HG03060 (cell line): ENCODE measurements around the gene UBE4B.

Experiments
- ATAC-seq: cut with Tn5 transposase; IDR thresholded peaks from one replicate; pipeline ENCODE4 v1.9.1; 2021; ENCODE audit warnings: low read depth, moderate number of reproducible peaks; ENCODE audit not compliant: unreplicated experiment

Gene UBE4B

DNA sequence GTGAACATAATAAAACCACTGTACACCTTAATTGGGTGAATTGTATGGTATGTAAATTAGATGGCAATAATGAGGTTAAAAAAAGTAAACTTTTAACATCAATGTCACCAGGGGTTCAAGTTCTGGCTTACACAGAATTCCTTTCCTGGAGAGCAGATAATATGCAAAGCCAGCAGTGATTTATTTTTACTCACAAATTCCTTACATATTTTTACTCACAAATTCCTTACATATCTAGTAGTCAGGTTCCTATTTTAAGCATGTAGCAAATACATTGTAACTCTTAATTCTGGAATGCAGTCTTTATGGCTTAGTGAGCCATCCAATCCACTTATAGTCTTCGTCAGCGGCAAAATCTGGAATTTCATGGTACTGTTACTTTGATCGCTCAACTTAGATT, 1.3 kb upstream of the UBE4B start:
- ATAC-seq, result no peak

- peak; percentile 11 for ATAC-seq
Measured at GRCh38 chr1:10033359-10033845, 644 bp downstream of the UBE4B start.

- no peak for ATAC-seq
Measured at GRCh38 chr1:10042746-10043145, 10.0 kb downstream of the UBE4B start.

DNA sequence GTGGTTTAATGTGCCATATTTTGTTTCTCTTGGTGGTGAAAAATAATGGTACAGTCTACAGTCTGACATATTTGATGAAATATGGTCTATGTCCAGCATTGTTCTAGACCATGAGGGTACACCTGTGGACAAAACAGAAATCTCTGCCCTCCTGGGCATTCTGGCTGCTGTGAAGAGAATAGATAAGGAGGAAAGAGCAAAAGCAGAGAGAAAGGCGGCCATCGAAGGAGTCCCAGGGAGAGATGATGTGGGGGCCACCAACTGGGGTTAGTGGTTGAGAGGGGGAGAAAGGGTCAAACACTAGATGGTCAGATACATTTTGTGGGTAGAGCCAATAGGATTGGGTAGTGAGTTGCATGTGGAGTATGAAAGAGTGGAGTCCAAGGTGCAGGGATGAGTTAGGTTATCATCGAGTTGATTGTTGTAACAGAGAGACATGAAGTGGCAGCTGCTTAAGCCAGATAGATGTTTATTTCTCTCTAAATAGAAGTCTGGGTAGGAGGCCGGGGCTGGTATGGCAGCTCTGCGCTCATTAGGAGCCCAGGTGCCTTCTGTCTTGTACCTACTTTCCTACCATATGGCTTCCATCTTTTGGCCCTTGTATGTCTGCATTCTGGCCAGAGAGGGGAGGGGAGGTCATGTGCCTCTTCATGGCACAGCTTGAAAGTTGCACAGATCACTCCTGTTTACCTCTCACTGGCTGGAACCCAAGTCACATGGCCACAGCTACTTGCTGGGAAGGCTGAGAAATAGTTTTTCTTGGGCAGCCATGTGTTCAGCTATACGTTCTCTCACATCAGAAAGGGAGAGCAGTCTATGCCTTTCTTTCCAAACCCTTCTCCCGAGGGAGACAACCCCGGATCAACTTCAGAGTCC, 13.0 kb downstream of the UBE4B start:
- no peak for ATAC-seq

DNA sequence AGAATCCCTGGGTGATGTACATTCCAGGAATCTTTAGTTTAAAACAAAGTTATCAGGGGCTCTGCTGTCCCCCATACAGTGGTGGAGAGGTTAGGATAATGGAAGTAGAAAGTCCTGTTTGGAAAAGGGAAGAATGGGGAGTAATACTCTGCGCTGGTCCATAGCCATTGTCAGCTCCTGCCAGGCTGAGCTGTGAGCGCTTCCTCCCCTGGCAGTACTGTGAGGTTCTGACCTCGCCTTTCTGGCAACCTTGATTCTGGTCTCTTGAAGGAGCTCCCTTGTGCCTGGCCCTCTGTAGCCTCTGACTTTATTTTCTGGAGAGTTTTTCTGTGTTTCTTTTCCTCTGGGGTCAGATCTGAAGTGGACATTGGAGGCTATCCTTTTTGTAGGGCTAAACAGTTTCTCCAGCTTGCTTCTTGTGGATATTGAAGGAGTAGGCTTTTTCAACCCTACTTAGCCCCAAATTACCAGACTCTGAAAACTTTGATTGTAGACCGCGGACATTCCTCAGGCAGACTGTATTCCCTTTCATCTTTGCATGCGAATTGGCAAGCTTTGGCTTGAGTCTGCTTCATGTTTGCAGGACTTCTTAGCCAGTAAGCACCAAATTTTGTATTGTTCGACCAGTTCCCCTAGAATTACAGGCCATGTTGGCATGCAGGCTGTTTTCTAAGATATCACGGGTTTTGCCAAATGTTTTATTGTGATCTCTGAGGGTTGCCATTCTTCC, 13.8 kb downstream of the UBE4B start:
- no peak for ATAC-seq

- no peak for ATAC-seq
Measured at GRCh38 chr1:10048601-10049000, 15.8 kb downstream of the UBE4B start.

DNA sequence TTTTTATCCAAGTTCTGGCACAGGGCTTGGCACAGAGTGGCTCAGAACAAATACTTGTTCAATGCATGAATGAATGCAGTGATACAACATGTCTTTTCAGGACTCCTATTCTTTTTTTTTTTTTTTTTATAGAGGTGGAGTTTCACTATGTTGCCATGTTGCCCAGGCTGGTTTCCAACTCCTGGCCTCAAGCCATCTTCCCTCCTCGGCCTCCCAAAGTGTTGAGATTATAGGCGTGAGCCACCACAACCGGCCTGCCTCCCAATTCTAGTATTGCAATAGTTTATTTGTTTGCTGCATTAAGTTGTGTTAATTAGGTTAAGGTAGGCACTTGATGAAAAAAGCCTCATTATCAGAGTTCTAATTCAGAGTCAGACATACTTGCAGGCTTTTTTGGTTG, 17.9 kb downstream of the UBE4B start:
- ATAC-seq, result no peak

- ATAC-seq, result no peak
Measured at GRCh38 chr1:10051656-10052055, 18.9 kb downstream of the UBE4B start.

DNA sequence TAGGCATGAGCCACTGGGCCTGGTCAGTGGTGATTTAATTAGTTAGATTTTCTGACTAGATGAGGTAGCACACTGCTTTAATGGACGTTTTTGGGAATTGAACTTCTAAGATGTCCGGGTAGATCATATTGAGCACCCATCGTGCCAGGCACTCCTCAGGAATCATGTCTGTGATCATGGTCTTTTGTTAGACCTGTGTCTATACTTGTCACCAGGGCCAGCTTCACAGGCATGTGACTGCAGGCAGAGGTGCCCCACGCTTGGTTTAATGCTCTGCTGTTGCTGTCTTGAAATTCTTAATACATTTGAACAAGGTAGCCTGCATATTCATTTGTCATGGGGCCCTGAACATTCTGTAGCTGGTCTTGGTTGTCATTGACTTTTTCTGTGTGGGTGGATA, 19.6 kb downstream of the UBE4B start:
- no peak for ATAC-seq

DNA sequence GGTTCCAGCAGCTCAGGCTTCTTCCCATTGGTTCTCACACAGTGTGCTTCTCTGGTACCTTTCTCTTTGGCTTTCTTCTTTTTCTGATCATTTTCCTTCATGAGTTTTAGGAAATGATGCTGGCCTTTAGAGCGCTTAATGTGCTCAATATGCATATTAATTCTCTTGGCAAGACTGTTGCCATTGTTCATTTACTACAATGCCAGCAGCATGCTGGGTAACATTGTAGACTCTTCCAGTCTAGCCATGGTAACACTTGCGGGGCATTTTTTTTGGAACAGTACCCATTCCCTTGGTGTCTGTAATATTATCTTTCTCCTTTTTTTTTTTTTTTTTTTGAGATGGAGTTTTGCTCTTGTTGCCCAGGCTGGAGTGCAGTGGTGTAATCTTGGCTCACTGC, 21.7 kb downstream of the UBE4B start:
- no peak for ATAC-seq

GRCh38 chr1:10056599-10056987, 23.8 kb downstream of the UBE4B start:
- ATAC-seq, result no peak

- ATAC-seq, result no peak
Measured at GRCh38 chr1:10057343-10057742, 24.6 kb downstream of the UBE4B start.

DNA sequence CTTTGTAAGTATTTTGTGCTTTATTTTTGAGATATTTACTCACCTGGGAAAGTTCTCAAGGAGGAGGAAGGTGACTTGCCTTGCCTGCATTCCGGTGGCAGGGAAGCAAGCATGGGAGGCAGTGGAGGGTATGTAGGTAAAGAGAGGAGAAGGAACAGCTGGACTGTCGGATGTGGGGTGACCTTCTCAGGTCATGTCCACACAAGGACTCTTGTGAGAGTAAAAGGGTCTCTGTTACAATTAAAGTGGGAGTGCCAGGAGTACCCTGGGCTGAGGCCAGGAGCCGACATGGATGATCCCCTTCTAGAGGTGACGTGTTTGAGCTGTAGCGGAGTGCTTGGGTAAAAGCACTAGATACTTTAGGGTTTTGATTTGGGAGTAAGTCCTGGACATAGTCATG, 25.0 kb downstream of the UBE4B start:
- no peak for ATAC-seq

DNA sequence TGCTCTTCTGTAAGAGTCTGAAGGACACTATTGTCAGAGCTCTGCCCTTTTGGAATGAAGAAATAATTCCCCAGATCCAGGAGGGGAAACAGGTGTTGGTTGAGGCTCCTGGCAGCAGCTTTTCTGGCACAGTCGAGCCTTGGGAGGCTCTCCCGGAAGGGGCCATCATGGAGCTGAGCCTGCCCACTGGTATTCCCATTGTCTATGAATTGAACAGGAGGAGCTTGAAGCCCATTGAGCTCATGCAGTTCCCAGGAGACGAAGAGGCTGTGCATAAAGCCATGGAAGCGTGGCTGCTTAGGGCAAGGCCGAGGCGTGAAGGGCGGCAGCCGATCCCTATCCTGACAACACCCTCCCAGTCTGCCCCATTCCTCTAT, 26.6 kb downstream of the UBE4B start:
- ATAC-seq, result no peak

DNA sequence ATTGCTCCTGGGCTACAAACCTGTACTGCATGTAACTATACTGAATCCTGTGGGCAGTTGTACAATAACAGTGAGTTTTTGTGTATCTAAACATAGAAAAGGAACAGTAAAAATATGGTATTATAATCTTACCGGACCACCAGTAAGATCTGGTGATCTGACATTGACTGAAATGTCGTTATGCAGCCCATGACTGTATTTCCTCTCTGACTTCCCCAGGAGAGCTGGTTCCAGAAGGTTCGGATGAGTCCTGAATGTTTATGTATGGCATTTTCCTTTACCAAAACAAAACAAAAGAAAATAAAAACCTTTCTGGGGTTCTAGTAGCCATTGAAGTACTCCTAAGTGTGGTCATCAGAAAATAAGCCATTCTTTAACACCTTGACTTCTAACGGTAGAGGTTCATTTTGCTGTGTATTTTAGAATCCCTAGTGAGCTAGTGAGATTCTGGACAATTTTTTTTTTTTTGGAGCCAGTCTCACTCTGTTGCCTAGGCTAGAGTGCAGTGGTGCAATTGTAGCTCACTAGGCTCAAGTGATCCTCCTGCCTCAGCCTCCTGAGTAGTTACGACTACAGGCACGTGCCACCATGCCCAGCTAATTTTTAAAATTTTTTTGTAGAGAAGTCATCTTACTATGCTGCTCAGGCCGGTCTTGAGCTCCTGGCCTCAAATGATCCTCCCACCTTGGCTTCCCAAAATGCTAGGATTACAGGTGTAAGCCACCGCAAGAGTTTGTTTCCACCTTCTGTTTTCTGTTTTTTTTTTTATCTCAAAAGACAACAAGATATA, 27.7 kb downstream of the UBE4B start:
- ATAC-seq, result no peak

- no peak for ATAC-seq
Measured at GRCh38 chr1:10061276-10061675, 28.5 kb downstream of the UBE4B start.

- ATAC-seq, result no peak
Measured at GRCh38 chr1:10063878-10064277, 31.1 kb downstream of the UBE4B start.

GRCh38 chr1:10064416-10065343, 31.9 kb downstream of the UBE4B start:
- no peak for ATAC-seq

DNA sequence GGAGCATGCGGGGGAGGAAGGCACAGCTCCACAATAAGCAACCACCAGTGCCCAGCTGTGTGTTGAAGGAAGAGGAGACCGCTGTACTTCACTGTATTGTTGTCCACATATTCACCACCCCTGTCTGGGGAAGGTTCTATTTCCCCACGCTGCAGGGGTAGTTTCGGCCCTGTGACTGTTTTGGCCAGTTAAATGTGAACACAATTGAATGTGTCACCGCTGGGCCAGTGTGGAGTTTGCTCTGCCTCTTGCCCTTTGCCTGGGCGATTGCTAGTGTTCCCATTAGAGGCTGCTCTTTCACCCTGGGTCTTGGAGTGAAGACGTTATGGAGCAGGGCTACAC, 32.6 kb downstream of the UBE4B start:
- ATAC-seq, result no peak

- no peak for ATAC-seq
Measured at GRCh38 chr1:10065760-10066159, 33.0 kb downstream of the UBE4B start.
